DMS153 (cell line): ENCODE measurements around the gene ANKRD17.

Experiments
- DNase-seq: peaks from one replicate; lab custom pipeline; 2025; lab: John Stamatoyannopoulos, UW

Gene ANKRD17

GRCh38 chr4:73127839-73128453, 130.7 kb downstream of the ANKRD17 start:
- no peak for DNase-seq

- DNase-seq: no peak
Observed at GRCh38 chr4:73109493-73109892, 149.1 kb downstream of the ANKRD17 start.

GRCh38 chr4:73104695-73105094, 153.9 kb downstream of the ANKRD17 start:
- no peak for DNase-seq

GRCh38 chr4:73103799-73104503, 154.6 kb downstream of the ANKRD17 start:
- DNase-seq: no peak

- no peak for DNase-seq
Observed at GRCh38 chr4:73099143-73099542, 159.5 kb downstream of the ANKRD17 start.

GRCh38 chr4:73098713-73099112, 159.9 kb downstream of the ANKRD17 start:
- DNase-seq: no peak

- DNase-seq: no peak
Observed at GRCh38 chr4:73098016-73098415, 160.6 kb downstream of the ANKRD17 start.

GRCh38 chr4:73092868-73093267, 165.7 kb downstream of the ANKRD17 start:
- no peak for DNase-seq

GRCh38 chr4:73090738-73091137, 167.9 kb downstream of the ANKRD17 start:
- no peak for DNase-seq

GRCh38 chr4:73087871-73088270, 170.7 kb downstream of the ANKRD17 start:
- DNase-seq: no peak

GRCh38 chr4:73086095-73086868, 172.3 kb downstream of the ANKRD17 start:
- no peak for DNase-seq

- DNase-seq: no peak
Observed at GRCh38 chr4:73080789-73081188, 177.8 kb downstream of the ANKRD17 start.

- no peak for DNase-seq
Observed at GRCh38 chr4:73075832-73076231, 182.8 kb downstream of the ANKRD17 start.

- peak; percentile 55 for DNase-seq
Observed at GRCh38 chr4:73070074-73070390, 188.6 kb downstream of the ANKRD17 start.

GRCh38 chr4:73069338-73070073, 189.1 kb downstream of the ANKRD17 start, which contains the start of gene COX18:
TSS of gene COX18 (minus strand) at chr4:73069716. CDS start at chr4:73069649, 67 bp downstream.
- peak; percentile 96 for DNase-seq

GRCh38 chr4:73068491-73069337, 189.9 kb downstream of the ANKRD17 start:
- no peak for DNase-seq

- no peak for DNase-seq
Observed at GRCh38 chr4:73067971-73068394, 190.6 kb downstream of the ANKRD17 start.

- DNase-seq: no peak
Observed at GRCh38 chr4:73066928-73067327, 191.7 kb downstream of the ANKRD17 start.

- no peak for DNase-seq
Observed at GRCh38 chr4:73066445-73066844, 192.2 kb downstream of the ANKRD17 start.

GRCh38 chr4:73064536-73064935, 194.1 kb downstream of the ANKRD17 start:
- no peak for DNase-seq

GRCh38 chr4:73055241-73055897, 203.2 kb downstream of the ANKRD17 start:
- DNase-seq: no peak
